ENCODE data around the gene MYL7. TPM values are rescaled to one million over a fixed set of nuclear protein-coding genes. Genes with fewer than 3 reads are reported as not detected.

Gene MYL7
- total RNA-seq, 5 donors from 2014 or later (not counting 1 experiment from before 2014, with no cell fraction given) = not detected

DNA sequence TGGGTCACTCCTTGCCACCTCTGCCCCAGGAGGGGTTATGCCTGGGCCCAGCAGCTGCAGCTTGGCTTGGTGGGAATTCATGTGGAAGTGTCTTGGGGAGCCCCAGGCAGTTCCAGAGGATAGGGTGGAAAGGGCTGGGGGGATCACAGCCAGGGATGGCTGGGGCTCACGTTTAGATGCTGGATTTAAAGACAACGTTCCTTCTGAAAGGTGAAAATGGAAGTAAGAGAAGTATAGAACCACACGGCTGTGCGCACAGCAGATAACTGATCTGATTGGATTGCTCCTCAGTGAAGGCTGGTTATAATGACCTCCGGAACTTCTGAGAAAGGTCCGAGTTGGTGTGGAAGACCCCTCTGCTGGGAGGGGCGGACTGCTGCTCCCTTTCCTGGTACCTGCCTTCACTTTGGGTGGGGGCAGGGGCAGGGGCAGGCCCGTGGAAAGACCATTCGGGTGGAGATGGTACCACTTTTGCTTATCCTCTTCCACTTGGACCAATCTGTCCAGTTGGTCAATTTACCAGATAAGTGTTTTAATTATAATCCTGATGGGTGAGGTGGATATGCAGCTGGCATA lies 7.9 kb upstream of the MYL7 start:
- ChIA-PET POLR2A (no interaction called here), CTCF (no interaction called here)
- no peaks in the 10 kb centered on the region for H3K36me3 ChIP-seq (ENCODE audit: control insufficient read depth in 2 of 2, extremely low read depth in 1 of 2, insufficient read depth in 1 of 2, low read length in 1 of 2)
- no peaks in the 10 kb centered on the region for H3K9me3 ChIP-seq
- DNase-seq = no peak
- 73% methylated on average over 6 of the region's 9 CpGs for WGBS (ENCODE audit: insufficient coverage)
- Mint-ChIP-seq H3K36me3 (no peaks in the 10 kb centered on the region), H3K4me3 (no peak overlapping the region), H3K27me3 (peaks cover 0 to 11% of the 10 kb centered on the region in 2 donors), H3K27ac (no peak overlapping the region), H3K9me3 (no peaks in the 10 kb centered on the region), H3K4me1 (peaks cover 6 to 11% (median 10%) of the 10 kb centered on the region in 3 donors)
- peaks cover 0 to 28% of the 10 kb centered on the region in 2 experiments for H3K27me3 ChIP-seq (replicated peaks in 1 of 2; ENCODE audit: control insufficient read depth in 2 of 2, extremely low read depth in 1 of 2, insufficient read depth in 2 of 2, low read length in 1 of 2)
- H3K4me1 ChIP-seq (ENCODE audit: control insufficient read depth in 1 of 2, extremely low read depth in 1 of 2, insufficient read depth in 2 of 2, low read length in 2 of 2) = peaks cover 4 to 19% of the 10 kb centered on the region in 2 experiments
- no peak for ATAC-seq (replicated peaks in 1 of 4)
- H3K4me3 ChIP-seq (ENCODE audit: control insufficient read depth in 1 of 2, extremely low read depth in 1 of 2, low read length in 1 of 2) = no peak overlapping the region
- no peak overlapping the region for H3K27ac ChIP-seq (ENCODE audit: low read length)

DNA sequence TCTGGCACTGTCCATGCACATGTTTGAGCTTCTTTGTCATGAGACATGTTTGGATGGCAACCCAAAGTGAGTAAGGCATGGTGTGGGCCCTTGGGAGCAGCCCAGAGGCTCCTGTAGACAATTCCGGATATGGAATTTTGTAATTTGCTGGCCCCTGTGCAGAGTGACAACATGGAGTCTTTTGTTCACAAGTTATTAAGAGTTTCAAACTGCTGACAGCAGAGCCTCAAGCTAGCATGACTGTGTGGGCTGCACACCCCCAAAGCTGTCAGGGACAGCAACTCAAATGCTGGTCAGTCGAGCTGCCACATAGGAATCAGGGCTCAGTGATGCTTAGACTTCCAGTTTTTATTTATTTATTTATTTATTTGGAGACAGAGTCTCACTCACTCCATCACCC lies 7.0 kb upstream of the MYL7 start:
- no peak overlapping the region for H3K4me3 Mint-ChIP-seq
- peaks cover 0 to 28% of the 10 kb centered on the region in 2 experiments for H3K27me3 ChIP-seq (replicated peaks in 1 of 2; ENCODE audit: control insufficient read depth in 2 of 2, extremely low read depth in 1 of 2, insufficient read depth in 2 of 2, low read length in 1 of 2)
- ATAC-seq (replicated peaks in 1 of 4) = no peak
- H3K4me1 ChIP-seq (ENCODE audit: control insufficient read depth in 1 of 2, extremely low read depth in 1 of 2, insufficient read depth in 2 of 2, low read length in 2 of 2) = peaks cover 4 to 19% of the 10 kb centered on the region in 2 experiments
- no peaks in the 10 kb centered on the region for H3K36me3 ChIP-seq (ENCODE audit: control insufficient read depth in 2 of 2, extremely low read depth in 1 of 2, insufficient read depth in 1 of 2, low read length in 1 of 2)
- no peak overlapping the region for H3K4me3 ChIP-seq (ENCODE audit: control insufficient read depth in 1 of 2, extremely low read depth in 1 of 2, low read length in 1 of 2)
- H3K27ac Mint-ChIP-seq = no peak overlapping the region
- H3K9me3 ChIP-seq = no peaks in the 10 kb centered on the region
- 100% methylated on average over 1 of the region's 2 CpGs for WGBS (ENCODE audit: insufficient coverage)
- ChIA-PET POLR2A (no interaction called here), CTCF (interaction anchor here in 1 of 2 donors (0.6 kb wide), 1 partner anchor 476 kb away, joined by 6 read pairs; no protein-coding TSS in a partner anchor)
- H3K9me3 Mint-ChIP-seq = no peaks in the 10 kb centered on the region
- no peak for DNase-seq
- H3K27ac ChIP-seq (ENCODE audit: low read length) = no peak overlapping the region
- peaks cover 6 to 11% (median 10%) of the 10 kb centered on the region in 3 donors for H3K4me1 Mint-ChIP-seq
- peaks cover 0 to 11% of the 10 kb centered on the region in 2 donors for H3K27me3 Mint-ChIP-seq
- no peaks in the 10 kb centered on the region for H3K36me3 Mint-ChIP-seq

DNA sequence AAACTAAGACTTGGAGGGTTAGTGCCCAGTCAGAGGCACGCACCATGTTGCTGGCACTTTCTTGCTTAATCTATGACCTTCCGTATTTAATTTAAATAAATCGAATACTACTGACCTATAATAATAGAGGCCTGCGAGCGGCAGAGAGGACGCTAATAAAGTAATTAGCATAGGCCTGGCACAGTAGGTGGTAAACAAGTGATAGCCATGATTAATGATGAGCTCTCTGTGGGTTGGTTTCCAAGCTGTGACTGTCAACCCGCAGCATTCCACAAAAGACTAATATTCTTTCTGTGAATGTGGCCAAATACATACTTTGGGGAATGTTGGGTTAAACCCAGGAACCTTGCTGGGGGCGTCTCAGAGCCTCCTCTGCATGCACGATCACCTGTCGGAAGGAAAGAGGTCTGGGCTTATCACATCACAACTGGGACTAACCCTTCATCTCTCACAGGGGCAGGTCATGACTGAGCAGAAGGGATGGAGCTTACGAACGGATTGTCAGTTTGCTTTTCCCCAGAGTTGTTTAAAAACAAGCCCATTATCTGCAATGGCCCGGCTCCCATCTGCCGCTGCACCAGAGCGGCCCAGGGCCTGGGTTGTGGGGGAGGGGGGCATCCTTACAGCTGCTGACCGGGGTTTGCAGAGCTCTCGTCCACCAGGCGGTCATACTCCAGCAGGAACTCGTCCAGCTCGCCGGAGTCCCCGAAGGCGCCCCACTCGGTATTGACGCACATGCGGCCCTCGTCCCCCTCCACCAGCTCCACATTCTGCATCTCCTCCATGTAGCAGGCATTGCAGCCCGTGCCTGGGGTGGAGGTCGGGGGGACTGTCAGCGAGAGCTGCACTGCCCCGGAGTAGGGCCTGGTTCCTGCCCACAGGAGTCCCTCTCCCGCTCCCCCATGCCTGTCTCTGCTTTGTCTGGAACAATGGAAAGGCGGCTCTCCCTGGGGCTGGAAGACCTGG lies 6.2 kb upstream of the MYL7 start:
- POLR2A ChIA-PET = no interaction called here
- Histone ChIP-seq H3K27ac (ENCODE audit: low read length) (no peak overlapping the region), H3K36me3 (ENCODE audit: control insufficient read depth in 2 of 2, extremely low read depth in 1 of 2, insufficient read depth in 1 of 2, low read length in 1 of 2) (no peaks in the 10 kb centered on the region), H3K4me3 (ENCODE audit: control insufficient read depth in 1 of 2, extremely low read depth in 1 of 2, low read length in 1 of 2) (no peak overlapping the region), H3K4me1 (ENCODE audit: control insufficient read depth in 1 of 2, extremely low read depth in 1 of 2, insufficient read depth in 2 of 2, low read length in 2 of 2) (peaks cover 4 to 19% of the 10 kb centered on the region in 2 experiments), H3K9me3 (no peaks in the 10 kb centered on the region), H3K27me3 (replicated peaks in 1 of 2; ENCODE audit: control insufficient read depth in 2 of 2, extremely low read depth in 1 of 2, insufficient read depth in 2 of 2, low read length in 1 of 2) (peaks cover 0 to 28% of the 10 kb centered on the region in 2 experiments)
- H3K36me3 Mint-ChIP-seq = no peaks in the 10 kb centered on the region
- H3K4me1 Mint-ChIP-seq = peaks cover 6 to 11% (median 10%) of the 10 kb centered on the region in 3 donors
- no peaks in the 10 kb centered on the region for H3K9me3 Mint-ChIP-seq
- 77% methylated on average over 16 of the region's 33 CpGs for WGBS (ENCODE audit: insufficient coverage)
- H3K27me3 Mint-ChIP-seq = peaks cover 0 to 11% of the 10 kb centered on the region in 2 donors
- no peak overlapping the region for H3K27ac Mint-ChIP-seq
- ATAC-seq (replicated peaks in 1 of 4) = no peak
- no peak for DNase-seq
- peak overlapping the region in 2 of 3 donors; percentile 58 to 74 for H3K4me3 Mint-ChIP-seq
- CTCF ChIA-PET = interaction anchor here in 1 of 2 donors (0.6 kb wide), 1 partner anchor 477 kb away, joined by 6 read pairs; no protein-coding TSS in a partner anchor

DNA sequence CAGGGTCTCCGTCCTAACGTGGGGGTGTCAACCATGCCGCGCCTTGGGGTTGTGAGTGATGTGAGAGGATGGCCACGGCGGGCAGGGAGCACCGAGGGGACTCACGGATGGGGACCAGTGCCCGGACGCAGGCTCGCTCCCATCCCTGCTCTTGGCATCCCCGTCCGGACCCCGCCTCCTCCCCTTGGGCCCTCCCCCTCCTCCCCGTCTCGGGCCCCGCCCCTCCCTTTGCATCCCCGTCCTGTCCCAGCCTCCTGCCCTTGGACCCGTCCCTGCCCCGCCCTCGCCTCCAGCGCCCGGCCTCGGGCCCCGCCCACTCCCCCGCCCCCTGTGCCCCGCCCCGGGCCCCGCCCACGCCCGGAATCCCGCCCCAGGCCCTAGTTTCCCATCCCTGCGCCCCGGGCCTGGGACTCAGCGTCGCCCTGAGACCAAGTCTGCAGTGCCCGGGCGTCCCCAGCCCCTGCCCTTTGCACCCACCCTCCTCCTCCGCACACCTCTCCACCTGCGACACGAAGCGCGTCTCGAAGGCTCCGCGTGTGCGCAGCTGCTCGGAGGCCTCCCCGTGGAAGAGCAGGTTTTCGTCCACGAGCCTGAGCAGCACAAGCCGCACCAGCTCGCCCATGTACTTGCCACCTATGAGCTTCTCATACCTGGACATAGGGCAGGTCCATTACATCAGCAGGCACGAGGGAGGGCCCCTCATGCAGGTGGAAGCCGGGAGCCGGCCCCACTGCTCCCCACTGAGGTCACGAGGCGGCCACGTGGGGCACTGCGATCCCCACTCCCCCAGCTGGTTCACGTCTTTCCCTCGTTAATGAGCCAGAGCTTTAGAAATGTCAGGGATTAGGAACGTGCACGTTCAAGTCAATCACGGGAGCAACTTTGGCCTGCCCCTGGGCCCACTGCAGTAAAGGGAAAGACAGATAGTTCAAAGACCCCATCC lies 5.1 kb upstream of the MYL7 start:
- H3K27me3 ChIP-seq (replicated peaks in 1 of 2; ENCODE audit: control insufficient read depth in 2 of 2, extremely low read depth in 1 of 2, insufficient read depth in 2 of 2, low read length in 1 of 2) = peaks cover 0 to 28% of the 10 kb centered on the region in 2 experiments
- Mint-ChIP-seq H3K27me3 (peaks cover 0 to 11% of the 10 kb centered on the region in 2 donors), H3K4me1 (peaks cover 6 to 11% (median 10%) of the 10 kb centered on the region in 3 donors), H3K36me3 (no peaks in the 10 kb centered on the region), H3K9me3 (no peaks in the 10 kb centered on the region), H3K4me3 (peak overlapping the region; percentile 70 to 74 (median 74)), H3K27ac (peak overlapping the region in 1 of 2 donors; percentile 39)
- DNase-seq (peak in 31 of 35 experiments; percentile 8 to 68 (median 42)), ATAC-seq (replicated peaks in 1 of 4) (peak; percentile 66 to 83 (median 70))
- H3K4me1 ChIP-seq (ENCODE audit: control insufficient read depth in 1 of 2, extremely low read depth in 1 of 2, insufficient read depth in 2 of 2, low read length in 2 of 2) = peaks cover 4 to 19% of the 10 kb centered on the region in 2 experiments
- H3K9me3 ChIP-seq = no peaks in the 10 kb centered on the region
- ChIA-PET CTCF (no interaction called here), POLR2A (interaction anchor here in 1 of 2 donors (0.5 kb wide), 1 partner anchor 428 kb away, joined by 7 read pairs; no protein-coding TSS in a partner anchor)
- no peaks in the 10 kb centered on the region for H3K36me3 ChIP-seq (ENCODE audit: control insufficient read depth in 2 of 2, extremely low read depth in 1 of 2, insufficient read depth in 1 of 2, low read length in 1 of 2)
- H3K4me3 ChIP-seq (ENCODE audit: control insufficient read depth in 1 of 2, extremely low read depth in 1 of 2, low read length in 1 of 2) = peak overlapping the region; percentile 58 to 60
- WGBS (ENCODE audit: insufficient coverage) = 40% methylated on average over 44 of the region's 65 CpGs
- no peak overlapping the region for H3K27ac ChIP-seq (ENCODE audit: low read length)

DNA sequence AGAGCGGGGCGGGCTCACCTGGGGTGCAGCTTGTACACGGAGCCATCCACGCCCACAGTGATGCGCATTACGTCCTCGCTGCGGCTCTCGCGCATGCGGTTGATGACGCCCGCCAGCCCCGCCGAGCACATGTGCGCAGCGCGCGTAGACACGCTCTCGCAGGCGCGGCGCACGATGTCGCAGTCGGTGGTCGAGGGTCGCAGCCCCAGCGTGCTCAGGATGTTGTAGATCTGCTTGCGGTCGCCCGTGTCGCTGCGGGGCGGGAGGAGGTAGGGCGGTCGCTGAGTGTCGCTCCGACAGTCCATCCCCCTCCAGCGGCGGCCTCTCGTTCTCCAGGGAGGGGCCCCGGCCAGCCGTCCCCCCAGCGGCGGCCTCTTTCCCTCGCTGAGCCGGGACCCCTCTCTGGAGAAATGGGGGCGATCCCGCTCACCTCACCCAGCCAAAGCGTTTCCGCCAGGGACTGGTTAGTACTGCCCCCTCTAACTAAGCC lies 4.4 kb upstream of the MYL7 start:
- Histone ChIP-seq H3K36me3 (ENCODE audit: control insufficient read depth in 2 of 2, extremely low read depth in 1 of 2, insufficient read depth in 1 of 2, low read length in 1 of 2) (no peaks in the 10 kb centered on the region), H3K27me3 (replicated peaks in 1 of 2; ENCODE audit: control insufficient read depth in 2 of 2, extremely low read depth in 1 of 2, insufficient read depth in 2 of 2, low read length in 1 of 2) (peaks cover 0 to 32% of the 10 kb centered on the region in 2 experiments), H3K27ac (ENCODE audit: low read length) (no peak overlapping the region), H3K9me3 (no peaks in the 10 kb centered on the region), H3K4me3 (ENCODE audit: control insufficient read depth in 1 of 2, extremely low read depth in 1 of 2, low read length in 1 of 2) (peak overlapping the region; percentile 58 to 60), H3K4me1 (ENCODE audit: control insufficient read depth in 1 of 2, extremely low read depth in 1 of 2, insufficient read depth in 2 of 2, low read length in 2 of 2) (peaks cover 4 to 19% of the 10 kb centered on the region in 2 experiments)
- peak; percentile 21 to 75 (median 62) for DNase-seq
- WGBS (ENCODE audit: insufficient coverage) = 21% methylated on average over 46 of the region's 53 CpGs
- Mint-ChIP-seq H3K4me3 (peak overlapping the region; percentile 70 to 74 (median 74)), H3K27me3 (peaks cover 0 to 11% of the 10 kb centered on the region in 2 donors), H3K9me3 (no peaks in the 10 kb centered on the region), H3K4me1 (peaks cover 6 to 11% (median 10%) of the 10 kb centered on the region in 3 donors), H3K36me3 (no peaks in the 10 kb centered on the region), H3K27ac (peak overlapping the region in 1 of 2 donors; percentile 44)
- ChIA-PET POLR2A (interaction anchor here in 1 of 2 donors (0.5 kb wide), 1 partner anchor 651 kb away, joined by 3 read pairs; the partner anchor contains the start of gene PPIA), CTCF (no interaction called here)
- ATAC-seq (replicated peaks in 1 of 4) = peak; percentile 60 to 84 (median 74)

All from T-cell (primary cell).